ENCODE measurements around the gene MXD3.
"Not testable (repeated sequence)": the region's sequence is repeated elsewhere in the genome, so short reads cannot be mapped to it uniquely, and the experiment has no call there.

MXD3 gene

GRCh38 chr5:177306674-177307543, 4.8 kb downstream of the MXD3 start:
- H3K4me3 ChIP-seq (ENCODE audit: low read depth, low read length): no peak overlapping the region
- no peak for DNase-seq (ENCODE audit: low read depth)

GRCh38 chr5:177306103-177306640, 5.5 kb downstream of the MXD3 start:
- not testable (repeated sequence) for H3K4me3 ChIP-seq (ENCODE audit: low read depth, low read length); DNase-seq (ENCODE audit: low read depth)

- peak overlapping the region; percentile 91 for H3K4me3 ChIP-seq (ENCODE audit: low read depth, low read length)
- DNase-seq (ENCODE audit: low read depth): no peak
Measured at GRCh38 chr5:177304392-177305119, 7.1 kb downstream of the MXD3 start.

- H3K4me3 ChIP-seq (ENCODE audit: low read depth, low read length): peak overlapping the region; percentile 91
- DNase-seq (ENCODE audit: low read depth): no peak
Measured at GRCh38 chr5:177303925-177304391, 7.7 kb downstream of the MXD3 start.

- peak within 1 kb of the TSS; percentile 91 for H3K4me3 ChIP-seq (ENCODE audit: low read depth, low read length)
- DNase-seq (ENCODE audit: low read depth): peak; percentile 40
Measured at GRCh38 chr5:177303121-177303924, 8.4 kb downstream of the MXD3 start, which contains the start of the genes PRELID1 and RAB24. PRELID1 (plus strand) TSS chr5:177303799; CDS start chr5:177303986, 187 bp downstream. RAB24 (minus strand) TSS chr5:177303719; CDS start chr5:177303288, 431 bp downstream.

GRCh38 chr5:177302354-177303110, 9.2 kb downstream of the MXD3 start:
- DNase-seq (ENCODE audit: low read depth): no peak
- H3K4me3 ChIP-seq (ENCODE audit: low read depth, low read length): peak overlapping the region; percentile 91

GRCh38 chr5:177301503-177302165, 10.1 kb downstream of the MXD3 start:
- no peak for DNase-seq (ENCODE audit: low read depth)
- H3K4me3 ChIP-seq (ENCODE audit: low read depth, low read length): no peak overlapping the region

- DNase-seq (ENCODE audit: low read depth): no peak
- no peak overlapping the region for H3K4me3 ChIP-seq (ENCODE audit: low read depth, low read length)
Measured at GRCh38 chr5:177300951-177301350, 10.7 kb downstream of the MXD3 start.

- DNase-seq (ENCODE audit: low read depth): peak; percentile 33
- no peak overlapping the region for H3K4me3 ChIP-seq (ENCODE audit: low read depth, low read length)
Measured at GRCh38 chr5:177300236-177300880, 11.3 kb downstream of the MXD3 start.

GRCh38 chr5:177299697-177300096, 12.0 kb downstream of the MXD3 start:
- DNase-seq (ENCODE audit: low read depth): no peak
- no peak overlapping the region for H3K4me3 ChIP-seq (ENCODE audit: low read depth, low read length)

GRCh38 chr5:177297922-177298321, 13.8 kb downstream of the MXD3 start:
- no peak for DNase-seq (ENCODE audit: low read depth)

GRCh38 chr5:177296581-177296980, 15.1 kb downstream of the MXD3 start:
- no peak for DNase-seq (ENCODE audit: low read depth)

More at GRCh38 chr5:177297922-177298321, 13.8 kb downstream of the MXD3 start:
- no peak overlapping the region for H3K4me3 ChIP-seq (ENCODE audit: low read depth, low read length)

GRCh38 chr5:177295924-177296323, 15.8 kb downstream of the MXD3 start:
- DNase-seq (ENCODE audit: low read depth): no peak
- no peak overlapping the region for H3K4me3 ChIP-seq (ENCODE audit: low read depth, low read length)

More at GRCh38 chr5:177296581-177296980, 15.1 kb downstream of the MXD3 start:
- no peak overlapping the region for H3K4me3 ChIP-seq (ENCODE audit: low read depth, low read length)

GRCh38 chr5:177294632-177295031, 17.1 kb downstream of the MXD3 start:
- no peak for DNase-seq (ENCODE audit: low read depth)
- H3K4me3 ChIP-seq (ENCODE audit: low read depth, low read length): no peak overlapping the region

- DNase-seq (ENCODE audit: low read depth): no peak
- H3K4me3 ChIP-seq (ENCODE audit: low read depth, low read length): no peak overlapping the region
Measured at GRCh38 chr5:177293819-177294581, 17.7 kb downstream of the MXD3 start.

GRCh38 chr5:177291735-177292134, 20.0 kb downstream of the MXD3 start:
- DNase-seq (ENCODE audit: low read depth): no peak
- no peak overlapping the region for H3K4me3 ChIP-seq (ENCODE audit: low read depth, low read length)
